HEK293T (cell line): ENCODE data around the gene CABLES2.

Source experiments
- BHLHE40 ChIP-seq: fragments of 450-650 bp; IDR thresholded peaks from 2 replicates; pipeline ENCODE4 v1.6.1; 2016; ENCODE audit warnings: mild to moderate bottlenecking, moderate library complexity, borderline replicate concordance
- FOXM1 ChIP-seq: fragments of 450-650 bp; IDR thresholded peaks from 2 replicates; pipeline ENCODE4 v1.6.1; 2017; ENCODE audit warnings: mild to moderate bottlenecking, borderline replicate concordance
- L3MBTL2 ChIP-seq: fragments of 450-650 bp; conservative IDR thresholded peaks from 2 replicates; pipeline ENCODE4 v1.6.1; 2016; ENCODE audit warnings: mild to moderate bottlenecking
- NFRKB ChIP-seq: fragments of 450-650 bp; IDR thresholded peaks from 2 replicates; pipeline ENCODE4 v1.6.1; 2016; ENCODE audit warnings: mild to moderate bottlenecking, moderate library complexity
- SUZ12 ChIP-seq: fragments of 450-650 bp; IDR thresholded peaks from 2 replicates; pipeline ENCODE4 v1.6.1; 2016; ENCODE audit warnings: mild to moderate bottlenecking
- TARDBP ChIP-seq: fragments of 450-650 bp; IDR thresholded peaks from 2 replicates; pipeline ENCODE4 v1.6.1; 2016

GRCh38 chr20:62415354-62416111, 8.4 kb upstream of the CABLES2 start:
- no peak for TF ChIP-seq L3MBTL2
- TF ChIP-seq SUZ12, result no peak
- TF ChIP-seq FOXM1, result no peak
- no peak for TF ChIP-seq NFRKB
- no peak for TF ChIP-seq TARDBP
- TF ChIP-seq BHLHE40, result no peak
